DND-41 (cell line): Measurements from ENCODE around the gene SH3BP5.

Source experiments
- EZH2 ChIP-seq: IDR thresholded peaks from 3 replicates; pipeline ENCODE4 v1.6.1; 2012; ENCODE audit warnings: borderline replicate concordance, low read depth, mild to moderate bottlenecking, moderate library complexity, low read length, inconsistent platforms; ENCODE audit not compliant: severe bottlenecking
- TF ChIP-seq, protein P1 (sequence below): IDR thresholded peaks from 2 replicates; pipeline ENCODE4 v1.5.1; 2012; ENCODE audit warnings: borderline replicate concordance, low read length, moderate library complexity, mild to moderate bottlenecking; ENCODE audit not compliant: poor library complexity, severe bottlenecking; ENCODE audit errors: extremely low read depth

DNA sequence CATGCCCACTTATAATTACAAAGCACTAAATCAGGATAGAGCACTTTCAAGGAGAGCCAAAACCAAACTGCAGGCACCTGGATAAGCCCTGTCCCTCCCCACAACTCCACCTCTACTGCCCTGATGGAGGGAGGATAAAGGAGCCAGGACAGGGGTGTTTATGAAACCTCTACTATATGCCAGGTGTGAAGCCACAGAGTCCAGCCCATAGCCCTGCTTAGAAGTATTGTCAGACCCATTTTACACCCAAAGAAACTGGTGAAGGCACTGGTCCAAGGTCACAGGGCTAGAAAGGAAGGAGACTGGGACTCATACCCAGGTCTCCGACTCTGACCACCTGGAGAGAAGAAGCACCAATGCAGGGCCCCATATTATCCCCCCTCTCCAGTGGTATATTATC, 48.7 kb downstream of the SH3BP5 start:
- TF ChIP-seq, protein P1, sequence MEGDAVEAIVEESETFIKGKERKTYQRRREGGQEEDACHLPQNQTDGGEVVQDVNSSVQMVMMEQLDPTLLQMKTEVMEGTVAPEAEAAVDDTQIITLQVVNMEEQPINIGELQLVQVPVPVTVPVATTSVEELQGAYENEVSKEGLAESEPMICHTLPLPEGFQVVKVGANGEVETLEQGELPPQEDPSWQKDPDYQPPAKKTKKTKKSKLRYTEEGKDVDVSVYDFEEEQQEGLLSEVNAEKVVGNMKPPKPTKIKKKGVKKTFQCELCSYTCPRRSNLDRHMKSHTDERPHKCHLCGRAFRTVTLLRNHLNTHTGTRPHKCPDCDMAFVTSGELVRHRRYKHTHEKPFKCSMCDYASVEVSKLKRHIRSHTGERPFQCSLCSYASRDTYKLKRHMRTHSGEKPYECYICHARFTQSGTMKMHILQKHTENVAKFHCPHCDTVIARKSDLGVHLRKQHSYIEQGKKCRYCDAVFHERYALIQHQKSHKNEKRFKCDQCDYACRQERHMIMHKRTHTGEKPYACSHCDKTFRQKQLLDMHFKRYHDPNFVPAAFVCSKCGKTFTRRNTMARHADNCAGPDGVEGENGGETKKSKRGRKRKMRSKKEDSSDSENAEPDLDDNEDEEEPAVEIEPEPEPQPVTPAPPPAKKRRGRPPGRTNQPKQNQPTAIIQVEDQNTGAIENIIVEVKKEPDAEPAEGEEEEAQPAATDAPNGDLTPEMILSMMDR: no peak
- TF ChIP-seq EZH2: no peak
